K562 (cell line): ENCODE measurements around the gene FSCN2. TPM values are rescaled to one million over a fixed set of nuclear protein-coding genes. Genes with fewer than 3 reads are reported as not detected.

Source experiments
- EGR1 ChIP-seq: fragments of 450-650 bp; conservative IDR thresholded peaks from 2 replicates; pipeline ENCODE4 v1.6.1; 2017; ENCODE audit warnings: mild to moderate bottlenecking
- ELF1 ChIP-seq: fragments of 200-800 bp; sonication (Bioruptor generic); IDR thresholded peaks from 2 replicates; pipeline ENCODE4 v1.6.1; 2016; ENCODE audit warnings: missing genetic modification characterization, missing compliant biosample characterization
- FUS ChIP-seq: fragments of 200-400 bp; formaldehyde crosslinking; optimal IDR thresholded peaks from 2 replicates; pipeline ENCODE3; 2017; ENCODE audit warnings: low read depth, low read length
- KLF13 ChIP-seq: fragments of 450-650 bp; IDR thresholded peaks from 2 replicates; pipeline ENCODE4 v1.6.1; 2016; ENCODE audit warnings: missing genetic modification characterization, low read depth, mild to moderate bottlenecking, missing compliant biosample characterization, moderate library complexity, borderline replicate concordance
- RBBP5 ChIP-seq: fragments of 200-600 bp; sonication (generic); IDR thresholded peaks from 2 replicates; pipeline ENCODE4 v1.6.1; 2012; ENCODE audit warnings: borderline replicate concordance, mild to moderate bottlenecking, low read length, control low read depth, inconsistent platforms; ENCODE audit not compliant: insufficient read depth, poor library complexity, severe bottlenecking
- USF1 ChIP-seq: sonication (generic); formaldehyde crosslinking; IDR thresholded peaks from 2 replicates; pipeline ENCODE4 v1.9.0; 2022; ENCODE audit warnings: mild to moderate bottlenecking, missing genetic modification reagents
- ZMIZ1 ChIP-seq, 2 experiments: fragments of 150-350 bp in 1 of 2; IDR thresholded peaks; 2 replicates each; pipeline ENCODE4 v1.6.1; 2012 to 2016; ENCODE audit warnings: low read depth in 2 of 2, low read length in 2 of 2, mild to moderate bottlenecking in 1 of 2, moderate library complexity in 1 of 2
- polyA plus RNA-seq, 8 experiments: library from polyadenylated mRNA; depleted of rRNA in 4 of 8; stranded (reverse) in 5 of 8; unstranded in 3 of 8; fragments of >200 nt; fragmentation: Nextera tagmentation in 2 of 8; fragmentation: Illumina TruSeq in 1 of 8; extraction: Ambion mirVana in 2 of 8; extraction: Trizol in 1 of 8; gene quantifications; 2 replicates each; pipeline versions ENCODE4 v1.2.1 to v1.2.3, GENCODE V29; 2011 to 2014; ENCODE audit warnings: inconsistent platforms in 1 of 8, missing spikeins in 1 of 8
- total RNA-seq, 7 experiments: library from RNA; depleted of rRNA in 6 of 7; stranded (reverse); fragments of >200 nt in 6 of 7; fragmentation: Illumina TruSeq in 2 of 7; extraction: Trizol in 2 of 7; gene quantifications; 2 replicates each; pipeline versions ENCODE4 v1.2.1 to v1.2.3, GENCODE V29; 2011 to 2021; ENCODE audit warnings: low replicate concordance in 1 of 7
- TF ChIP-seq, protein P1 (sequence below): fragments of 450-650 bp; formaldehyde crosslinking; IDR thresholded peaks from 2 replicates; pipeline ENCODE4 v1.4.0; 2022; ENCODE audit warnings: mild to moderate bottlenecking, moderate library complexity
- TF ChIP-seq, protein P2 (sequence below): sonication (generic); formaldehyde crosslinking; IDR thresholded peaks from 2 replicates; pipeline ENCODE4 v1.5.0; 2020; ENCODE audit warnings: missing genetic modification reagents
- TF ChIP-seq, protein P3 (sequence below), 2 experiments: fragments of 450-650 bp; formaldehyde crosslinking in 1 of 2; IDR thresholded peaks; 2 replicates each; pipeline versions ENCODE4 v1.4.0 to v1.6.1; 2014 to 2020; ENCODE audit warnings: mild to moderate bottlenecking in 2 of 2, borderline replicate concordance in 1 of 2, low read depth in 1 of 2

FSCN2 gene
- total and polyA plus RNA-seq, 9 of the 15 experiments (the other 6 are each of a cell fraction or from before 2014, with no cell fraction given), result 0.08 TPM; not detected in 8

- TF ChIP-seq, protein P1, sequence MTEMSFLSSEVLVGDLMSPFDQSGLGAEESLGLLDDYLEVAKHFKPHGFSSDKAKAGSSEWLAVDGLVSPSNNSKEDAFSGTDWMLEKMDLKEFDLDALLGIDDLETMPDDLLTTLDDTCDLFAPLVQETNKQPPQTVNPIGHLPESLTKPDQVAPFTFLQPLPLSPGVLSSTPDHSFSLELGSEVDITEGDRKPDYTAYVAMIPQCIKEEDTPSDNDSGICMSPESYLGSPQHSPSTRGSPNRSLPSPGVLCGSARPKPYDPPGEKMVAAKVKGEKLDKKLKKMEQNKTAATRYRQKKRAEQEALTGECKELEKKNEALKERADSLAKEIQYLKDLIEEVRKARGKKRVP (CRISPR knock-in tag), result no peak
- TF ChIP-seq EGR1, result peak; percentile 93
- TF ChIP-seq RBBP5, result peak; percentile 64
- TF ChIP-seq, protein P2, sequence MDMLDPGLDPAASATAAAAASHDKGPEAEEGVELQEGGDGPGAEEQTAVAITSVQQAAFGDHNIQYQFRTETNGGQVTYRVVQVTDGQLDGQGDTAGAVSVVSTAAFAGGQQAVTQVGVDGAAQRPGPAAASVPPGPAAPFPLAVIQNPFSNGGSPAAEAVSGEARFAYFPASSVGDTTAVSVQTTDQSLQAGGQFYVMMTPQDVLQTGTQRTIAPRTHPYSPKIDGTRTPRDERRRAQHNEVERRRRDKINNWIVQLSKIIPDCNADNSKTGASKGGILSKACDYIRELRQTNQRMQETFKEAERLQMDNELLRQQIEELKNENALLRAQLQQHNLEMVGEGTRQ (CRISPR knock-in tag), result peak; percentile 63; the same call in 1 of the 2 replicates
- peak; percentile 74 for TF ChIP-seq USF1 (CRISPR knock-in tag)
- TF ChIP-seq ZMIZ1 (IDR thresholded peaks at IDR 0.05; ENCODE audit: low read depth in 2 of 2, low read length in 2 of 2), result peak in 1 of 2 experiments; percentile 59; a peak in 1 of 4 replicates
- TF ChIP-seq, protein P3, sequence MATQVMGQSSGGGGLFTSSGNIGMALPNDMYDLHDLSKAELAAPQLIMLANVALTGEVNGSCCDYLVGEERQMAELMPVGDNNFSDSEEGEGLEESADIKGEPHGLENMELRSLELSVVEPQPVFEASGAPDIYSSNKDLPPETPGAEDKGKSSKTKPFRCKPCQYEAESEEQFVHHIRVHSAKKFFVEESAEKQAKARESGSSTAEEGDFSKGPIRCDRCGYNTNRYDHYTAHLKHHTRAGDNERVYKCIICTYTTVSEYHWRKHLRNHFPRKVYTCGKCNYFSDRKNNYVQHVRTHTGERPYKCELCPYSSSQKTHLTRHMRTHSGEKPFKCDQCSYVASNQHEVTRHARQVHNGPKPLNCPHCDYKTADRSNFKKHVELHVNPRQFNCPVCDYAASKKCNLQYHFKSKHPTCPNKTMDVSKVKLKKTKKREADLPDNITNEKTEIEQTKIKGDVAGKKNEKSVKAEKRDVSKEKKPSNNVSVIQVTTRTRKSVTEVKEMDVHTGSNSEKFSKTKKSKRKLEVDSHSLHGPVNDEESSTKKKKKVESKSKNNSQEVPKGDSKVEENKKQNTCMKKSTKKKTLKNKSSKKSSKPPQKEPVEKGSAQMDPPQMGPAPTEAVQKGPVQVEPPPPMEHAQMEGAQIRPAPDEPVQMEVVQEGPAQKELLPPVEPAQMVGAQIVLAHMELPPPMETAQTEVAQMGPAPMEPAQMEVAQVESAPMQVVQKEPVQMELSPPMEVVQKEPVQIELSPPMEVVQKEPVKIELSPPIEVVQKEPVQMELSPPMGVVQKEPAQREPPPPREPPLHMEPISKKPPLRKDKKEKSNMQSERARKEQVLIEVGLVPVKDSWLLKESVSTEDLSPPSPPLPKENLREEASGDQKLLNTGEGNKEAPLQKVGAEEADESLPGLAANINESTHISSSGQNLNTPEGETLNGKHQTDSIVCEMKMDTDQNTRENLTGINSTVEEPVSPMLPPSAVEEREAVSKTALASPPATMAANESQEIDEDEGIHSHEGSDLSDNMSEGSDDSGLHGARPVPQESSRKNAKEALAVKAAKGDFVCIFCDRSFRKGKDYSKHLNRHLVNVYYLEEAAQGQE (IDR thresholded peaks at IDR 0.05; ENCODE audit: borderline replicate concordance), result no peak
- TF ChIP-seq, protein P3 (CRISPR knock-in tag; IDR thresholded peaks at IDR 0.05; ENCODE audit: low read depth), result 0 out of 2 replicates have a peak, but pooled peaks have one; percentile 38
- peak; percentile 23; the same call in 1 of the 2 replicates for TF ChIP-seq KLF13 (tag)
- 0 out of 2 replicates have a peak, but pooled peaks have one; percentile 56 for TF ChIP-seq ELF1 (tag)
- TF ChIP-seq FUS, result peak; percentile 31
These were observed 24.3 kb downstream of the FSCN2 start, which contains the start of gene FAAP100 (continued) for GRCh38 chr17:81552244-81553017.
